ENCODE results near the gene WNT3A. TPM values are rescaled to one million over a fixed set of nuclear protein-coding genes. Genes with fewer than 3 reads are reported as not detected.

Gene WNT3A
- total and polyA plus RNA-seq, 2 experiments from 2014 or later: 0.07 to 0.65 TPM

- TF ChIP-seq, protein P1, sequence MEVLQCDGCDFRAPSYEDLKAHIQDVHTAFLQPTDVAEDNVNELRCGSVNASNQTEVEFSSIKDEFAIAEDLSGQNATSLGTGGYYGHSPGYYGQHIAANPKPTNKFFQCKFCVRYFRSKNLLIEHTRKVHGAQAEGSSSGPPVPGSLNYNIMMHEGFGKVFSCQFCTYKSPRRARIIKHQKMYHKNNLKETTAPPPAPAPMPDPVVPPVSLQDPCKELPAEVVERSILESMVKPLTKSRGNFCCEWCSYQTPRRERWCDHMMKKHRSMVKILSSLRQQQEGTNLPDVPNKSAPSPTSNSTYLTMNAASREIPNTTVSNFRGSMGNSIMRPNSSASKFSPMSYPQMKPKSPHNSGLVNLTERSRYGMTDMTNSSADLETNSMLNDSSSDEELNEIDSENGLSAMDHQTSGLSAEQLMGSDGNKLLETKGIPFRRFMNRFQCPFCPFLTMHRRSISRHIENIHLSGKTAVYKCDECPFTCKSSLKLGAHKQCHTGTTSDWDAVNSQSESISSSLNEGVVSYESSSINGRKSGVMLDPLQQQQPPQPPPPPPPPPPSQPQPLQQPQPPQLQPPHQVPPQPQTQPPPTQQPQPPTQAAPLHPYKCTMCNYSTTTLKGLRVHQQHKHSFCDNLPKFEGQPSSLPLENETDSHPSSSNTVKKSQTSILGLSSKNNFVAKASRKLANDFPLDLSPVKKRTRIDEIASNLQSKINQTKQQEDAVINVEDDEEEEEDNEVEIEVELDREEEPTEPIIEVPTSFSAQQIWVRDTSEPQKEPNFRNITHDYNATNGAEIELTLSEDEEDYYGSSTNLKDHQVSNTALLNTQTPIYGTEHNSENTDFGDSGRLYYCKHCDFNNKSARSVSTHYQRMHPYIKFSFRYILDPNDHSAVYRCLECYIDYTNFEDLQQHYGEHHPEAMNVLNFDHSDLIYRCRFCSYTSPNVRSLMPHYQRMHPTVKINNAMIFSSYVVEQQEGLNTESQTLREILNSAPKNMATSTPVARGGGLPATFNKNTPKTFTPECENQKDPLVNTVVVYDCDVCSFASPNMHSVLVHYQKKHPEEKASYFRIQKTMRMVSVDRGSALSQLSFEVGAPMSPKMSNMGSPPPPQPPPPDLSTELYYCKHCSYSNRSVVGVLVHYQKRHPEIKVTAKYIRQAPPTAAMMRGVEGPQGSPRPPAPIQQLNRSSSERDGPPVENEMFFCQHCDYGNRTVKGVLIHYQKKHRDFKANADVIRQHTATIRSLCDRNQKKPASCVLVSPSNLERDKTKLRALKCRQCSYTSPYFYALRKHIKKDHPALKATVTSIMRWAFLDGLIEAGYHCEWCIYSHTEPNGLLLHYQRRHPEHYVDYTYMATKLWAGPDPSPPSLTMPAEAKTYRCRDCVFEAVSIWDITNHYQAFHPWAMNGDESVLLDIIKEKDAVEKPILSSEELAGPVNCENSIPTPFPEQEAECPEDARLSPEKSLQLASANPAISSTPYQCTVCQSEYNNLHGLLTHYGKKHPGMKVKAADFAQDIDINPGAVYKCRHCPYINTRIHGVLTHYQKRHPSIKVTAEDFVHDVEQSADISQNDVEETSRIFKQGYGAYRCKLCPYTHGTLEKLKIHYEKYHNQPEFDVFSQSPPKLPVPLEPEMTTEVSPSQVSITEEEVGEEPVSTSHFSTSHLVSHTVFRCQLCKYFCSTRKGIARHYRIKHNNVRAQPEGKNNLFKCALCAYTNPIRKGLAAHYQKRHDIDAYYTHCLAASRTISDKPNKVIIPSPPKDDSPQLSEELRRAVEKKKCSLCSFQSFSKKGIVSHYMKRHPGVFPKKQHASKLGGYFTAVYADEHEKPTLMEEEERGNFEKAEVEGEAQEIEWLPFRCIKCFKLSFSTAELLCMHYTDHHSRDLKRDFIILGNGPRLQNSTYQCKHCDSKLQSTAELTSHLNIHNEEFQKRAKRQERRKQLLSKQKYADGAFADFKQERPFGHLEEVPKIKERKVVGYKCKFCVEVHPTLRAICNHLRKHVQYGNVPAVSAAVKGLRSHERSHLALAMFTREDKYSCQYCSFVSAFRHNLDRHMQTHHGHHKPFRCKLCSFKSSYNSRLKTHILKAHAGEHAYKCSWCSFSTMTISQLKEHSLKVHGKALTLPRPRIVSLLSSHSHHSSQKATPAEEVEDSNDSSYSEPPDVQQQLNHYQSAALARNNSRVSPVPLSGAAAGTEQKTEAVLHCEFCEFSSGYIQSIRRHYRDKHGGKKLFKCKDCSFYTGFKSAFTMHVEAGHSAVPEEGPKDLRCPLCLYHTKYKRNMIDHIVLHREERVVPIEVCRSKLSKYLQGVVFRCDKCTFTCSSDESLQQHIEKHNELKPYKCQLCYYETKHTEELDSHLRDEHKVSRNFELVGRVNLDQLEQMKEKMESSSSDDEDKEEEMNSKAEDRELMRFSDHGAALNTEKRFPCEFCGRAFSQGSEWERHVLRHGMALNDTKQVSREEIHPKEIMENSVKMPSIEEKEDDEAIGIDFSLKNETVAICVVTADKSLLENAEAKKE (CRISPR knock-in tag; IDR thresholded peaks at IDR 0.05): no peak
- TF ChIP-seq ZNF331 (CRISPR knock-in tag; IDR thresholded peaks at IDR 0.05; ENCODE audit: low read depth) (no peak), EZH2phosphoT487 (IDR thresholded peaks at IDR 0.05; ENCODE audit: unreplicated experiment) (no peak), NANOG (IDR thresholded peaks at IDR 0.05; ENCODE audit: borderline replicate concordance) (no peak), POLR2AphosphoS5 (IDR thresholded peaks at IDR 0.05; ENCODE audit: low read depth) (no peak)
- TF ChIP-seq, protein P2, sequence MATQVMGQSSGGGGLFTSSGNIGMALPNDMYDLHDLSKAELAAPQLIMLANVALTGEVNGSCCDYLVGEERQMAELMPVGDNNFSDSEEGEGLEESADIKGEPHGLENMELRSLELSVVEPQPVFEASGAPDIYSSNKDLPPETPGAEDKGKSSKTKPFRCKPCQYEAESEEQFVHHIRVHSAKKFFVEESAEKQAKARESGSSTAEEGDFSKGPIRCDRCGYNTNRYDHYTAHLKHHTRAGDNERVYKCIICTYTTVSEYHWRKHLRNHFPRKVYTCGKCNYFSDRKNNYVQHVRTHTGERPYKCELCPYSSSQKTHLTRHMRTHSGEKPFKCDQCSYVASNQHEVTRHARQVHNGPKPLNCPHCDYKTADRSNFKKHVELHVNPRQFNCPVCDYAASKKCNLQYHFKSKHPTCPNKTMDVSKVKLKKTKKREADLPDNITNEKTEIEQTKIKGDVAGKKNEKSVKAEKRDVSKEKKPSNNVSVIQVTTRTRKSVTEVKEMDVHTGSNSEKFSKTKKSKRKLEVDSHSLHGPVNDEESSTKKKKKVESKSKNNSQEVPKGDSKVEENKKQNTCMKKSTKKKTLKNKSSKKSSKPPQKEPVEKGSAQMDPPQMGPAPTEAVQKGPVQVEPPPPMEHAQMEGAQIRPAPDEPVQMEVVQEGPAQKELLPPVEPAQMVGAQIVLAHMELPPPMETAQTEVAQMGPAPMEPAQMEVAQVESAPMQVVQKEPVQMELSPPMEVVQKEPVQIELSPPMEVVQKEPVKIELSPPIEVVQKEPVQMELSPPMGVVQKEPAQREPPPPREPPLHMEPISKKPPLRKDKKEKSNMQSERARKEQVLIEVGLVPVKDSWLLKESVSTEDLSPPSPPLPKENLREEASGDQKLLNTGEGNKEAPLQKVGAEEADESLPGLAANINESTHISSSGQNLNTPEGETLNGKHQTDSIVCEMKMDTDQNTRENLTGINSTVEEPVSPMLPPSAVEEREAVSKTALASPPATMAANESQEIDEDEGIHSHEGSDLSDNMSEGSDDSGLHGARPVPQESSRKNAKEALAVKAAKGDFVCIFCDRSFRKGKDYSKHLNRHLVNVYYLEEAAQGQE (IDR thresholded peaks at IDR 0.05; ENCODE audit: unreplicated experiment): no peak
Measured at GRCh38 chr1:228061411-228062084, 54.8 kb downstream of the WNT3A start (continued).

All from GM23338 (cell line).